ENCODE data around the gene TTPAL.

Gene TTPAL, protein sequence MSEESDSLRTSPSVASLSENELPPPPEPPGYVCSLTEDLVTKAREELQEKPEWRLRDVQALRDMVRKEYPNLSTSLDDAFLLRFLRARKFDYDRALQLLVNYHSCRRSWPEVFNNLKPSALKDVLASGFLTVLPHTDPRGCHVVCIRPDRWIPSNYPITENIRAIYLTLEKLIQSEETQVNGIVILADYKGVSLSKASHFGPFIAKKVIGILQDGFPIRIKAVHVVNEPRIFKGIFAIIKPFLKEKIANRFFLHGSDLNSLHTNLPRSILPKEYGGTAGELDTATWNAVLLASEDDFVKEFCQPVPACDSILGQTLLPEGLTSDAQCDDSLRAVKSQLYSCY

DNA sequence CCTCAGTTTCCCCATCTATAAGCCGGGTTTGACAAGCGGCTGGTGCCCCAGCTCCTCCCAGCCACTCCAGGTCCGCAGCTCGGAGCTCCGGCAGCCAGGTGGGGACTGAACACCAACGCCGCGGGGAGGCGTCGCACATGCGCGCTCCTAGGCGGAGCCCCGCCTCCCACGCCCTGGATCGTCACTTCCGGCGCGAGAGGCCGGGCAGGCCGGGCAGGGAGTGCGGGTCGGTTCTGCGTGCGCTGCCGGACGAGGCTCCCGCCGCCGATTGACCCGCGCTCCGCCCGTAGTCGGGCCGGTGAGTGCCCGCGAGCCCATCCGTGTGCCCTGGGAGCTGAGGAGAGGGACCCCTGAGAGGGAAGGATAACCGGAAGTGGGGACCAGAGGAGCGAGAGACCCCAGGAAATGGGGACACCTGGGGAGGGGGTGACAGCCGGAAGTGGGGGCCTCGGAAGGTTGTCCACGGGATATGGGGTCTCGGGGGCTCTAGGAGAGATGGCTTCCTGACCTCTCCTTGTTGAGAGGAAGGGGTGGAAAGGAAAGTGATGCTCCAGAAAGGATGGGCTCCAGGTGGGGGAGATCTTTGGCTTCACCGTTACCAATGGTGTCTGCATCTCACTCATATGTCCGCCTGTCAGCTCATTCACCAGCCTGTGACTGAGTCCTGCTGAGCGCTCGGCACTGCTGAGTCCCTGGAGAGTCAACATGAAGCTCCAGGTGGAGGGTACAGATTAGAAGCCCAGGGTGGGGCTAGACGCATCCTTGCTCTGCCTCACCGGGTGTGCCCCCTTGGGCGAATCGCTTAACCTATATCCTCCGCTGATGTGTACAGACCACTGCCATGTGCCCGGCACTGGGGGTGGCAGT, at the start of gene TTPAL:
TSS of gene TTPAL (plus strand) at position 181 of the 867 bp plus-strand sequence. CDS start 4,126 bp downstream, outside the sequence.
- DNase-seq: peak; percentile 89

DNA sequence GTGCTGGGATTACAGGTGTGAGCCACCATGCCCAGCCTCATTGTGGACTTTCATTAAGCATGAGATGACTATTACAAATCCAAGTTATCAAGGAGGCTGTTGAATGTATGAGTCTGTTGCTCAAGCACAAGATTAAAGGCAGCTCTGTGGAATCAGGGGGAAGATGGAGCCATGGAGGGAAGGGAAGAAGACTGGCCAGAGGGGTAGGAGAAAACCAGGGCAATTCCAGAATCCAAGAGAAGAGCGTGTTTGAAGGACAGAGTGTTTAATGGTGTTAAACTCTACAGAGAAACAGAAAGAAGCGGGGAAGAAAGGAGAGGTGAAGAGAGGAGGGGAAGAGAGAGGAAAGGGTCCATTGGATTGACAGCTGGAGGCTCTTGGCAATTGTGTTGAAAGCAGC, 49.8 kb upstream of the TTPAL start:
- DNase-seq: no peak

DNA sequence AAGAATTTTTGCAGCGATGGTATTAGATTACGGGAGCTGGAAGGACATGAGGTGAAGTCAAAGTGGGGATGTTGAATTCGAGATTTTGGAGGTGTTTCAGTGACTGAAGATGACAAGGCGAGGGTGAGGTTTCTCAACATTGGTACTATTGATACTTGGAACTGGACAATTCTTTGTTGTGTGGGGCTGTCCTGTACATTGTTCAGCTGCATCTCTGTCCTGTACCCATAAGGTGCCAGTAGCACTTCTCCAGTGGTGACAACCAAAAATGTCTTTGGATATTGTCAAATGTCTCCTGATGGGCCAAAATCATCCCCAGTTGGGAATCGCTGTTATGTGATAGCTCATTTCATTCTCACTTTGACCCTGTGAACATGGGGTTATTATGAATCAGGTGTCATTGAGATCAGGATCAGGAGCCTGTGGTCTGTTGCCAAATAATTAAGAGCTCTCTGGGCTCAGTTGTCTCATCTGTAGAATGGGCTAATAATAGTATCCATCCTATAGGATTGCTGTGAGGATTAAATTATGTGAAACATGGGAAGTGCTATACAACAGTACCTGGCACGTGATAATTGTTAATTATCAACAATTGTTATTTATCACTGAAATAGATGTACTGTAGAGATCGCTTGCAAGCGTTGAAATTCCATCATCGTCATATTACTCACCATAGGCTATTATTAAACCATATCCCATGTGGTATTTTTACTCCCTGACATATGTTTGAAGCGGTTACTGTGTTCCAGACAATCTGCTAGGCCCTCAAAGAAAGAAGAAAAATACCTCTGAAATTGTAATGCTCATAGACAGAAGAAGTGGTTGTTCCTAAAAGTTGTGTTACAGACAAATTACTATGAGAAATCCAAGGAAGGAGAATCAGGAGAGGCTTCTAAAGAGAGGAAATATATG, 48.5 kb upstream of the TTPAL start:
- DNase-seq: no peak

DNA sequence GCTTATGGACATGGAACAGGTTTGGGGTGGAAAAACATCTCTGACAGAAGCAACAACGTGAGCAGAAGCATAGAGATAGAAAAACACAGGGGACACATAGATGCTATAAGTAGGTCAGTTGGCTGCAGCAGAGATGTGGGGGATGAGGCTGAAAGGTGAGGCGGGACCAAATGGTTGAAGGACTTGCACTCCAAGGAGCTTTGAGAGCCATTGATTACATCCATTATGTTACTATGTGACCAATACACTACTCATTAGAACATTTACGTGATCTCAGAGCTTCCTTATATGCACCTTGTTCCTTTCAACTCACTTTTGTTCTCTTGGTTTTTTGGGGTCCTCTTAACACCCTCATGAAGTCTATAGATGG, 47.9 kb upstream of the TTPAL start:
- DNase-seq: no peak

DNA sequence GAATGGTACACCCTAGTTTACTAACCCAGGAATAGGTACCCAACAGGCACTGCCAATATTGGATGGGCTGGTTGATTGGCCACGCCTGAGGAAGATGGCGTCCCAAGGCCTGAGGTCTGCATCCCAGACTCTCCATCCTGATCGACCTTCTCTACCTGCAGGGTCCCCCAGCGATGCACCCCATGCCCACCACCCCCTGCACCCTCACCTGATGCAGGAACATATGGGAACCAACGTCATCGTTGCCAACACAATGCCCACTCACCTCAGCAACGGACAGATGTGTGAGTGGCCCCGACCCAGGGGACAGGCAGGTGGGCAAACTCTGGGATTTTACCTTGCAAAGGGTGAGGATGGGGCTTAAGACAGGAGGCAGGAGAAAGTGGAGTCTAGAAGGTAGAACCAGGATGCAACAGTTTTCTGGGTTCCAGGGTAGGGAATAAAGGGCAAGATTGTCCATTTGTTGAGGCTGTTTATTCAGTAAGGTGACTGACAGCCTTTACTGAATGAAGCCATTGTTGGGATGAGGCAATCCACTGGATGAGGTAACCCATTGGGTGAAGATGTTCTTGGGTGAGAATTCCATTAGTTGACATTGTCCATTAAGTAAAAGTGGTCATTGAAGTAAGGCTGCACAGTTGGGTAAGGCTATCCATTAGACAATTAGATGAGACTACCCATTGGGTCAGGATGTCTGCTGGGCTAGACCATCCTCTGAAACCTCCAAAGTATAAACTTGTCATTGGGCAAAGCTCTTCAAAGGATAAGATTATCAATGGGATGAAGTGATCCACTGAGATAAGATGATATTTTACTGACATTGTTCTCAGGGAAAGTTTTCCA, 47.3 kb upstream of the TTPAL start:
- no peak for DNase-seq

DNA sequence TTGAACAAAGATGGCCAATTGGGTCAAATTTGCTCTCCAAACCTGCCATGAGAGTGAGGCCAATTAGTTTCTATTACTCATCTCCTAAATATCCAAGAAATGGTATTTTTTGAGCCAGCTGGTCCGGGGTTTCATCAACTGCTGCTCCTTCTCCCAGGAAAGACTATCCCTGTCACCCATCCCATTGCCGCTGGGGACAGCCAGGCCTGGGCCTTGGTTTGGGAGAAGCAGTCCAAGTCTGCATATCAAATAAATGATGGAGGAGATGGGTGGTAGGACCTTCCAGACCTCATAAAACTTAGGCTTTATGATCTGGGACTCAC, 46.7 kb upstream of the TTPAL start:
- no peak for DNase-seq

DNA sequence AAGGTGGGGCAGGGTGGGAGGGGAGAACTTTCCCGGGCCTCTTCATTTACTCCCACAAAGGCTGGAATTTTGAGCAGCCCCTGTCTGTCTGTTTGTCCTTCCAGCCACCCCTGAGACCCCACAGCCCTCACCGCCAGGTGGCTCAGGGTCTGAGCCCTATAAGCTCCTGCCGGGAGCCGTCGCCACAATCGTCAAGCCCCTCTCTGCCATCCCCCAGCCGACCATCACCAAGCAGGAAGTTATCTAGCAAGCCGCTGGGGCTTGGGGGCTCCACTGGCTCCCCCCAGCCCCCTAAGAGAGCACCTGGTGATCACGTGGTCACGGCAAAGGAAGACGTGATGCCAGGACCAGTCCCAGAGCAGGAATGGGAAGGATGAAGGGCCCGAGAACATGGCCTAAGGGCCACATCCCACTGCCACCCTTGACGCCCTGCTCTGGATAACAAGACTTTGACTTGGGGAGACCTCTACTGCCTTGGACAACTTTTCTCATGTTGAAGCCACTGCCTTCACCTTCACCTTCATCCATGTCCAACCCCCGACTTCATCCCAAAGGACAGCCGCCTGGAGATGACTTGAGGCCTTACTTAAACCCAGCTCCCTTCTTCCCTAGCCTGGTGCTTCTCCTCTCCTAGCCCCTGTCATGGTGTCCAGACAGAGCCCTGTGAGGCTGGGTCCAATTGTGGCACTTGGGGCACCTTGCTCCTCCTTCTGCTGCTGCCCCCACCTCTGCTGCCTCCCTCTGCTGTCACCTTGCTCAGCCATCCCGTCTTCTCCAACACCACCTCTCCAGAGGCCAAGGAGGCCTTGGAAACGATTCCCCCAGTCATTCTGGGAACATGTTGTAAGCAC, 46.0 kb upstream of the TTPAL start:
- DNase-seq: no peak

DNA sequence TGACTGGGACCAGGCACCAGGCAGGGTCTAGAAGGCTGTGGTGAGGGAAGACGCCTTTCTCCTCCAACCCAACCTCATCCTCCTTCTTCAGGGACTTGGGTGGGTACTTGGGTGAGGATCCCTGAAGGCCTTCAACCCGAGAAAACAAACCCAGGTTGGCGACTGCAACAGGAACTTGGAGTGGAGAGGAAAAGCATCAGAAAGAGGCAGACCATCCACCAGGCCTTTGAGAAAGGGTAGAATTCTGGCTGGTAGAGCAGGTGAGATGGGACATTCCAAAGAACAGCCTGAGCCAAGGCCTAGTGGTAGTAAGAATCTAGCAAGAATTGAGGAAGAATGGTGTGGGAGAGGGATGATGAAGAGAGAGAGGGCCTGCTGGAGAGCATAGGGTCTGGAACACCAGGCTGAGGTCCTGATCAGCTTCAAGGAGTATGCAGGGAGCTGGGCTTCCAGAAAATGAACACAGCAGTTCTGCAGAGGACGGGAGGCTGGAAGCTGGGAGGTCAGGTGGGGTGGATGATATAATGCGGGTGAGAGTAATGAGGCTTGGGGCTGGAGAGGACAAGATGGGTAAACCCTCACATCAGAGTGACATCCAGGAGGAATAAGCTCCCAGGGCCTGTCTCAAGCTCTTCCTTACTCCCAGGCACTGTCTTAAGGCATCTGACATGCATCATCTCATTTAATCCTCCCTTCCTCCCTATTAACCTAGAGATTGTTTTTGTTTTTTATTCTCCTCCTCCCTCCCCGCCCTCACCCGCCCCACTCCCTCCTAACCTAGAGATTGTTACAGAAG, 45.2 kb upstream of the TTPAL start:
- DNase-seq: no peak

DNA sequence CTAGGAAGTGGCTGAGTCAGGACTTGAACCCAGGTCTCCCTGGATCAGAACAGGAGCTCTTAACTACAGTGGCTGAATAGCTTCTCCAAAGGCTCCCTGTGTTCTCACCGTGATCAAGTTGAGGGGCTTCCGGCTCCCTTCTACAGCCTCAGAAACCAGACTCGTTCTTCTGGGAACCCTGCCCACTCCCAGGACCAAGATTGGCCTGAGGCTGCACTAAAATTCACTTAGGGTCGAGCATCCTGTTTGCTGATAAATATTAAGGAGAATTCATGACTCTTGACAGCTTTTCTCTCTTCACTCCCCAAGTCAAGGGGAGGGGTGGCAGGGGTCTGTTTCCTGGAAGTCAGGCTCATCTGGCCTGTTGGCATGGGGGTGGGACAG, 44.6 kb upstream of the TTPAL start:
- no peak for DNase-seq

DNA sequence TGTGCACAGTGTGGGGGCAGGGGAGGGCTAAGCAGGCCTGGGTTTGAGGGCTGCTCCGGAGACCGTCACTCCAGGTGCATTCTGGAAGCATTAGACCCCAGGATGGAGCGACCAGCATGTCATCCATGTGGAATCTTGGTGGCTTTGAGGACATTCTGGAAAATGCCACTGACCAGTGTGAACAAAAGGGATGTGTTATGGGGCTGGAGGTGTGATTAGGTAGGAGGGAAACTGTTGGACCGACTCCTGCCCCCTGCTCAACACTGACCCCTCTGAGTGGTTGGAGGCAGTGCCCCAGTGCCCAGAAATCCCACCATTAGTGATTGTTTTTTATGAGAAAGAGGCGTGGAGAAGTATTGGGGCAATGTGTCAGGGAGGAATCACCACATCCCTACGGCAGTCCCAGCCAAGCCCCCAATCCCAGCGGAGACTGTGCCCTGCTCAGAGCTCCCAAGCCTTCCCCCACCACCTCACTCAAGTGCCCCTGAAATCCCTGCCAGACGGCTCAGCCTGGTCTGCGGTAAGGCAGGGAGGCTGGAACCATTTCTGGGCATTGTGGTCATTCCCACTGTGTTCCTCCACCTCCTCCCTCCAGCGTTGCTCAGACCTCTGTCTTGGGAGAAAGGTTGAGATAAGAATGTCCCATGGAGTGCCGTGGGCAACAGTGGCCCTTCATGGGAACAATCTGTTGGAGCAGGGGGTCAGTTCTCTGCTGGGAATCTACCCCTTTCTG, 44.0 kb upstream of the TTPAL start:
- no peak for DNase-seq

DNA sequence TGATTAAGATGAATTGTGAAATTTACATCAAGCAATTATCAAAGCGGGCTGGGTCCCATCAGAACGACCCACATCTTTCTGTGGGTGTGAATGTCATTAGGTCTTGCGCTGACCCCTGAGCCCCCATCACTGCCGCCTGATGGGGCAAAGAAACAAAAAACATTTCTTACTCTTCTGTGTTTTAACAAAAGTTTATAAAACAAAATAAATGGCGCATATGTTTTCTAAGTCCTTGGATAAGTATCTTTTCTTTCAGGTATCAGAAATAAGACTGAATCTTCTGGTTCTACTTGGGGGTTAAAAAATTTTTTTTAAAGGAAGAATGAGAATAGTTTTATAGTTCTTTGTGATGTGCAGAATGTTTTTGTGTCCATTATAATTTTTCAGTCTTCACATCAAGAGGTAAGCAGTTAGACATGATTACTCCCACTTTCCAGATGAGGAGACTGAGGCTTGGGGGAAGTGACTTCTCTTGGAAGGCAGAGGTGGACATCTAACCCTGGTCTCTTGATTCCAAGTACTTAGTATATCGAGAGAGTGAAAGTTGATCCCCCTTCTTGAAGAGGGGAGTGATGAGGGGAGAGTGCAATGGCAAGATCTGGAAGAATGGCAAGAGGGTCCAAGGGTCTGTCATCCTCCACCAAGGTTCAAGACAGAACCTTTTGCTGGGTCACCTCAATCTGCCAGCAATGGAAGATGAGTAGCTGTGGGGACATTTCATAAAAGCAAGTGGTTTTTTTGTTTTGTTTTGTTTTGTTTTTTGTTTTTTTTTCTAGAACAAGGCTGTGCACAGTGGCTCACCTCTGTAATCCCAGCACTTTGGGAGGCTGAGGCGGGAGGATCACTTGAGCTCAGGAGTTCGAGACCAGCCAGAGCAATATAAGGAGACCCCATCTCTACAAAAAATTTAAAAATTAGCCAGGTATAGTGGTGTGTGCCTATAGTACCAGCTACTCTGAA, 42.8 kb upstream of the TTPAL start:
- no peak for DNase-seq

DNA sequence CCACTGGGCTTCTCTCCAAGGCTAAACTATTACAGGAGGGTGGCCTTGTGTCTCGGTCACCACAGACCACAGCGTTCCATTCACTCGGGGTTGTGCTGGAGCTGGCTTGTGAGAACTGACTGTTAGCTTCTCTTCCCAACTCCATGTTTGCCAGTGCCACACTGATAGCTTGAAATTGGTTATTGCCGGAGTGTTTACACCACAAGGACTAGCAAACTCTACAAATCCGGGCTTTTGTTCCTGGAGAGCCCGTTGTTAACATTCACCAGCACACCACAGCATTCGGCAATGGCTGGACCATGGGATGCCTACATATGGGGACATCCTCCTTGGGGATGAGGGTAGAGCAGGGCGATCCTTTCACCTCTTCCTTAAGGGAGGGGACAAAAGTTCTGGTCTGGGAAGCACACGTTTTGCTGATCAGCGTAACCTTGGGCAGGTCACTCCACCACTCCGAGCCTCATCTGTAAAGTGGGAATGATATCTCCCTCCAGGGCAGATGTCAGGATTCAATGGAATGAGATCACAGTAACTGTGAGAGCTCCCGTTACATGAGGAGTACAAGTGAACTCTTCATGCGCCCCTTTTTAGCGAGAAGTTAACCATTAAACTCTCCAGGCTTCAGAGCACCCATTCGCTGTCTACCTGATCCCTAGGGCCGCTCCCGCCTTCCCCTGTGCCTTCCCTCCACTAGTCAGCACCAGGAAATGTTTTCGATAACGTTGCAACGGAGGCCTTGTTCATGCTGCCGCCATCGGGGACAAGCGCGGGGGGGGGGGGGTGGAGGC, 41.7 kb upstream of the TTPAL start:
- DNase-seq: no peak

DNA sequence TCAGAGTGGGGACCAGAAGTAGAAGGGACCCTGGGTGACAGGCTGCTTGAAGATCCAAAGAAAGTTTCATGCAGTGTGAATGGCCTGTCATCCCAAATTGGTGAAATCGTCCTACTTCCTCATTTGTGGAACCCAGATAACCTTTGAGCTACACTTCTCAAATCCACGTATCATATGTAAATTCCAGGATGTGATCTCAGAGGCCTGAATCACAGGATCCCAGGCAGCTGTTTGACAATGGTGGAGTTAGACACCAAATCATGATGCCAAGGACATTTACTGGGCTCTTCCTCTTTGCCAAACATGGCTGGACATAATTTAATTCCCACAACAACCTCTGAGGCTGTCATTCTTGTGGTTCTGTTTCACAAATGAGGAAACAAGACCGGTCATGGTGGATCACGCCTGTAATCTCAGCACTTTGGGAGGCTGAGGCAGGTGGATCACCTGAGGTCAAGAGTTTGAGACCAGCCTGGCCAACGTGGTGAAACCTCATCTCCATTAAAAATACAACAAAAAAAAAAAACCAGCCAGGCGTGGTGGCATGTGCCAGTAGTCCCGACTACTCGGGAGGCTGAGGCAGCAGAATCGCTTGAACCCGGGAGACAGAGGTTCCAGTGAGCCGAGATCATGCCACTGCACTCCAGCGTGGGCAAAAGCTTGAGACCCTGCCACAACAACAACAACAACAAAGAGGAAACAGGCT, 39.9 kb upstream of the TTPAL start:
- DNase-seq: no peak

DNA sequence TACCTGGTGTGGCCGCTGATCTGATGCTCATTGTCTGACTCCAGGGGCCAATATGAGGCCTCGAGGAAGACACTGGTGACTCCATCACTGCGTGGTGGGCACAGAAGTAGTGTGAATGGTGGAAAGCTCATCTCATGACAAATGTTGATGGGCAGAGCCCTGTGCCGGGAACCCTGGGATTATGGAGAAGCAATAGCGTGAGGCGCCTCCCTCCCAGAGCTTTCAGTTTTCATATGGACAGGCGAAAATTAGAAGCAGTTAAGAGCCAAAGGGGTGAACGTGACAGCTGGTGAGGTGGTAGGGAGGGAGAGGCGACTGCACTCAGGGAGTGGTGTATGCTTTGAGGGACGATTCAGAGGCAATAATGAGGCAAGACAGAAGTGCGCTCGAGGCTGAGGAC, 39.3 kb upstream of the TTPAL start:
- no peak for DNase-seq

DNA sequence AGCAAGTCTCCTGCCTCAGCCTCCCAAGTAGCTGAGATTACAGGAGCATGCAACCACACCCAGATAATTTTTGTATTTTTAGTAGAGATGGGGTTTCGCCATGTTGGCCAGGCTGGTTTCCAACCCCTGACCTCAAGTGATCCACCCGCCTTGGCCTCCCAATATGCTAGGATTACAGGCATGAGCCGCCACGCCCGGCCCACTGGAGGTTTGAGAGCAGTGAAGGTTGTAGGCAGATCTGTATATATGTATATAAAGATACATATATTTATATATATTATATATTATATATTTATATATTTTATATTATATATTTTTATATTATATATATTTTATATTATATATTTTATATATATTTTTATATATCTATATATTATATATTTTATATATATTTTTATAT, 38.2 kb upstream of the TTPAL start:
- no peak for DNase-seq

DNA sequence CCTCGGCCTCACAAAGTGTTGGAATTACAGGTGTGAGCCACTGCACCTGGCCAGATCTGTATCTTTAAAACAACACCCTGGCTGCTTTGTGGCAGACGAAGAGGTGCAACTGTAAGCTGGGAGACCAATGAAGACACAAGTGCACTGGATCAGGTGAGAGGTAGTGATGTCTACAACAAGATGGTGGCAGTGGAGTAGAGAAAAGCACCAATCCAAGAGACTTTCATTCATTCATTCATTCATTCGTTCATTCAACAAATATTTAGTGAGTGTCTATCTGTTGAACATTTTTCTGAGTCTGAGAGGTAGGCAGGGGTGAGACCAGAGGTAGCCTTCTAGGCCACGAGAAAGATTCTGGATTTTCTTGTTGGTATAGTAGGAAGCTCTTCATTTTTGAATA, 36.9 kb upstream of the TTPAL start:
- DNase-seq: no peak

DNA sequence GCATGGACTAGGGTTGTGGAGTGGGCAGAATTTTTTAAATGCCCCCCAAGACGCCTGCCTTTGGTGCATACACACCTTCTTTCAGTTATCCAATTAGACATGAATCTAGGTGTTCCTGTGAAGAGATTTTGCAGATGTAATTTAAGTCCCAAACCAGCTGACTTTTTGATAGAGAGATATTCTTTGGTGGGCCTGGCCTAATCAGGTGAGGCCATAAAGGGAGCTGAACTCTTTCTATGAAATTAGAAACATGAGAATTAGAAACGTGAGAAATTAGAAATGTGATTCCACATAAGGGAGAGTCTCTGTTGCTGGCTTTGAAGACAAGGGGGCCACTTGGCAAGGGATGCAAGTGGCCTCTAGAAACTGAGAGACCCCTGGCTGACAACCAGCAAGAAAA, 36.4 kb upstream of the TTPAL start:
- DNase-seq: no peak
